GM19324 (cell line): ENCODE measurements around the gene PSMA4.
"Not testable (repeated sequence)": the region's sequence is repeated elsewhere in the genome, so short reads cannot be mapped to it uniquely, and the experiment has no call there.

Experiments used
- ATAC-seq: cut with Tn5 transposase; IDR thresholded peaks from one replicate; pipeline ENCODE4 v1.9.1; 2021; ENCODE audit warnings: mild to moderate bottlenecking, moderate library complexity; ENCODE audit not compliant: unreplicated experiment, low FRiP score

Gene PSMA4

DNA sequence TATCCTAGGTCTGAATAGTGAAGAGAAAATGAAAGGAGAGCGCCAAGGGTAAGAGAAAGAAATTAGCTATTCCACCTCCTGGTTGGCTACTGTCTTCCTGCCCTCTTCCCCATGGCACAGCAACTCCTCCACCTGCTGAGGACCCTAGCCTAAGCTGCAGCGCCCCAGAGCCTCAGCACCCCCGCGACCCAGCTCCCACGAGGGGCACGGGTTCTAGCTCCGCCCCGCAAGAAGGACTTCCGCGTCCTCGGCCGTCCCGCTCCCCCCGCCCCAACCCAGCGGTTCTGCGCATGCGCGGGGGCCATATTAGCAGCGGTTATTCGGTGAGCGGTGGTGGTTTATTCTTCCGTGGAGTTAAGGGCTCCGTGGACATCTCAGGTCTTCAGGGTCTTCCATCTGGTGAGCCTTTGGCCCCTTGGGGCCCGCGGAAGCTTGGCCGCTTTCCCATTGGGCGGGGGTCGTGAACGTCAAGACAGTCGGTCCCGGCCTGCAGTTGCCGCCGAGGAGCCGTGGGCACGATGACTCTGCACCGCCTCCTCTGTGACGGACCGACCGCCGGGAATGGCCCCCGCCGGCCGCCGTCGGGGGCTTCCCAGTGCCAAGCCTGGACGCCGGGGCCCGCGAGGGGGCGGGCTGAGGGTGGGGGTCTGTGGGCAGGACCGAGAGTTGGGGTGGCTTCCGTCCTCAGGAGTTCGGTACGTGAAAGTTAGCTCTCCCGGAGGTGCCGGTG lies at the start of gene PSMA4:
Gene PSMA4 (plus strand): TSS at position 304 of the 730 bp plus-strand sequence. CDS start 1,484 bp downstream, outside the sequence.
- peak; percentile 77 for ATAC-seq

DNA sequence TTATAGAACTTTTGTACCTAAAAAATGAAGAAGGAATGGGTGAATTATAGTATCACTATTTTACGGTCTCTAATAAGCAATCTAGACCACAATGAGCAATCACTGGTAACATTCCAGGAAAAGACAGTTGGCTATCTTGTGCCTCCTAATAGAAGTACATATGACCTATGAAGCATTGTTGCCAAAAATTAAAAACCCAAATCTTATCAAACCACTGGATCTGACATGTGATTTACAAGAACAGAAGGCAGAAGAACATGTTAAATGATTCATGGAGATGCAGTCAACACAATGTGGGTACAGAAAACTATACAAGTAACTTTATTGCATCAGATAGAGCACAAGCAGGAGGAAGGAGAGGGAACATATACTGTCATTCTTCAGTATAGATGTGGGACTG lies 47.4 kb upstream of the PSMA4 start:
- no peak for ATAC-seq

DNA sequence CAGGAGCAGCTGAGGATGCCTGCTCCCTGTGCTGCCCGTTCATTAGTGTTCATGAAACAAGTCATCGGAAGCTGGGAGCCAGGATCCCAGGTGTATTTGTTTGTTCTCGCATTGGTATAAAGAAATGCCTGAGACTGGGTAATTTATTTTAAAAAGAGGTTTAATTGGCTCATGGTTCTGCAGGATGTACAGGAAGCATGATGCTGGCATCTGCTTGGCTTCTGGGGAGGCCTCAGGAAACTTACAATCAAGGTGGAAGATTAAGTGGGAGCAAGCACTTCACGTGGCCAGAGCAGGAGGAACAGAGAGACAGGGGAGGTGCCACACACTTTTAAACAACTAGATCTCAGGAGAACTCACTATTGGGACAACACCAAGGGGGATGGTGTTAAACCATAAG lies 38.4 kb upstream of the PSMA4 start:
- ATAC-seq, result no peak

DNA sequence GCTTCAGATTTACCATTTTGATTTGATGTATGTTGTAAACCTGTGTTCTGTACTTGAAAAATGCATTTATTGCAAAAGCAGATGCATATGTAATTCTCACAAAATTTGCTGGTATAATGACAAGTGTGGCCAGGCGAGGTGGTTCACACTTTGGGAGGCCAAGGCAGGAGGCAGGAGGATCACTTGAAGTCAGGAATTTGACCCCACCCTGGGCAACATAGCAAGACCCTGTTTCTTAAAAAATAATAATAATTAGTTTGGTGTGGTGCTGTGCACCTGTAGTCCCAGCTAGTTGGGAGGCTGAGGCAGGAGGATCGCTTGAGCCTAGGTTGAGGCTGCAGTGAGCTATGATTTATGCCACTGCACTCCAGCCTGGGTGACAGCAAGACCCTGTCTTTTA lies 37.6 kb upstream of the PSMA4 start:
- ATAC-seq, result no peak

DNA sequence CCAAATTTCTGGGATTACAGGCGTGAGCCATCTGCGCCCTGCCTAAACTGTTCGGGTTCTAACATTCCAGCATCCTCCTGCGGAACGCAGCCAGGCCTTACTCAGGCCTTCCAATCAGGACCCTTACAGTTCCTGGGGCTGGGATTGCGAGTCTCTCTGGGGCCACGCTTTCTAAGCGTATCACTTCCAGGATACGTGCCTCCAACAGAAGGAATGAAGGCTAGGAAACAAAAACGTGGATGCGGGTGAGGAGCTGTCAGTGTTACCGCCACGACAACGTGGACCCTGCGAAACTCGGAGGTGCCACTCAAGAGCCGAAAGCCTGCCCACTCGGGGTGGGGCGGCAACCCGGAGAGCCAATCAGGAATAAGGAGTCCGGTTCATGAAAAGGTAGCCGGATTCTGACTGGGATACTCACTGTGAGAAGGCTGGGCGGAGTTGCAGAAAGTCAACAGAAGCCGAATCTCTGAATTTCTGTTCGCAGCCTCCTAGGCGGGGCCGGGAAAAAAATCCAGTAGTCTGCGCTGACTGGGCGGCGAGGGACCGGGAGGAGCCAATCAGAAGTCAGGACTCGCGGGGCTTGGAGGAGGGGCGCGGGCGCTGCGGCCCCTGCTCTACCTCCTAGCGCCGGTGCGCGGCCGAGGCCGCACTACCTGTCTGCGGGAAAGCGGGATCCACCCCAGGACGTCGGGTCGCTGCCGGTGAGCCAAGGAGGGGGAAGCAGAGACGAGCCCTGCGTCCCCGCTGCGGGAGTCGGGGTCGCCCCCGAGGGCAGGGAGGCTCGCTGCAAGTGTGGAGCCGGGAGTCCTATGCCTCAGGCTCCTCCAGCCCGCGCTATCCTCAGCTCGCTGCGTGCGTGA lies 33.0 kb upstream of the PSMA4 start, which contains the start of gene HYKK:
Gene HYKK (plus strand): TSS at position 607 of the 860 bp plus-strand sequence. CDS start 5,512 bp downstream, outside the sequence.
- ATAC-seq, result peak; percentile 89

DNA sequence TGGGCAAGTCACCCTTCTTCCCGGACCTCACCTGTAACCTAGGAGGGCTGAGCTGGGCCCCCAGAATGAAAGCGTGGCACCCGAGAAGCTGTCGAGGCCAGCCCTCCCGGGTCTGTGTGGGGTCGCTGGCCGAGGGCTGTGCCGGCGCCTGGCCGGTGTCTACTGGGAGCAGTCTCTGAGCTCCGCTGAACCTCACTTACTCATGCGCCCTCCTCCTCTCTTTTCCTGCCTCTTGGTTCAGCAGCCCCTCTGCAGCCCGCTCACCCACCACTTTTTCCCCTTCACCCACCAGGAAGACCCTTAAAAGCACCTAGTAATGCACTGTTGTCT lies 32.4 kb upstream of the PSMA4 start:
- peak; percentile 28 for ATAC-seq

DNA sequence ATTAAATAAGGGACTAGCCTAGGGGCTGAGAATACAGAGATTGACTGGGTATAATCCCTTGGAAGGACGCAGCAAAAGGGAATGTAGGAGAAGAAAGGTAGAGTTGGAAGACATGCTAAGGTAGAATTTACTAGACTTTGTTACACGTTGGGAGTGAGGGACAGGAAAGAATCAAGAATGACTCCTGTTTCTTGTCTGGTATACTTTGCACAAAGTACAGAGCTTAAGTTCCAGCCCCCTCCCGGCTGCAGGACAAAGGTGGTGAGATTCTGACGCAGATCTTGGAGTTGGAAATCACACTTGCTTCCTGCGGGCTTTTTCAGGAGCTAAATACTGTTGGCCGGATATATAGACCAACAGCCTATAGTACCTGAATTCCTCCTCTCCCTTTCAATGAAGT lies 32.0 kb upstream of the PSMA4 start:
- ATAC-seq, result no peak

DNA sequence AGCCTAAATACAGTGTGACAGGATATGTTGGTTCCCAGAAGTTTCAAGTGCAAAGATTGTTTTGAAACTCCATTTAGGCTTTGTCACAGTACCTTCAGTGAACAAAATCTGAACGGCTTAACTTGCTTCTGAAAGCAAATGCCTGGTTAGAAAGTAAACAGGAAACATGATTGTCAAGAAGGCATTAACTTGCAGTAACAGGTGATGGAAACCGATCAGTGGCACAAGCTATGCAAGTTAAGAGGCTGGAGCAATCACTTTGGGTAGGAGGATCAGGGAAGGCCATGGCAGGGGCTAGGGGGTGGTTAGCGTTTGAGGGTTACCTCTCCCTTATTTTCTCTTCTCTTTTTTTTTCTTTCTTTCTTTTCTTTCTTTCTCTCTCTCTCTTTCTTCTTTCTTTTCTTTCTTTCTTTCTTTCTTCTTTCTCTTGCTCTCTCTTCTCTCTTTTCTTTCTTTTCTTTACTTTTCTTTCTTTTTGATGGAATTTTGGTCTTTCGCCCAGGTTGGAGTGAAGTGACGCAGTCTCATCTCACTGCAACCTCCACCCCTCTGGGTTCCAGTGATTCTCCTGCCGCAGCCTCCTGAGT lies 30.4 kb upstream of the PSMA4 start:
- ATAC-seq, result no peak

DNA sequence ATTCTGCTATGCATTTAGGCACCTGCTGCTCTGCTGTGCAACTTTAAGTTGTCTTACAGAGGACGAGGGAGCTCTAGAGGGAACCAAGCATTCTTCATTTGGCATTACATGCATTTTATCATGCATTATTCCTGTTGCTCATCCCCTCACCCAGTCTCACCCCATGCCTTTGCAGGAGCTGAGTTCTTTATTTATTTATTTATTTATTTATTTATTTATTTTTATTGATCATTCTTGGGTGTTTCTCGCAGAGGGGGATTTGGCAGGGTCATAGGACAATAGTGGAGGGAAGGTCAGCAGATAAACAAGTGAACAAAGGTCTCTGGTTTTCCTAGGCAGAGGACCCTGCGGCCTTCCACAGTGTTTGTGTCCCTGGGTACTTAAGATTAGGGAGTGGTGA lies 20.2 kb upstream of the PSMA4 start:
- ATAC-seq, result not testable (repeated sequence)

DNA sequence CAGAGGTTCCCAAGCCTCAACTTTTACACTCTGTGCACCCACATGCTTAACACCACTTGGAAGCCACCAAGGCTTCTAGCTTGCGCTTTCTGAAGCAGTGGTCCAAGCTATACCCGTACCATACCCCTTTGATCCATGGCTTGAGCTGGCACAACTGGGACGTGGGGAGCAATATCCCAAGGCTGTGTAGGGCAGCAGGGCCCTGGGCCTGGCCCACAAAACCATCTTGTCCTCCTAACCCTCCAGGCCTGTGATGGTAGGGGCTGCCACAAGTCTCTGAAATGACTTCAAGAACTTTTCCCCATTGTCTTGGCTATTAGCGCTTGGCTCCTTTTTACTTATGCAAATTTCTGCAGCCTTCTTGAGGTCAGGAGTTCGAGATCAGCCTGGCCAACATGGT lies 16.0 kb upstream of the PSMA4 start:
- no peak for ATAC-seq

DNA sequence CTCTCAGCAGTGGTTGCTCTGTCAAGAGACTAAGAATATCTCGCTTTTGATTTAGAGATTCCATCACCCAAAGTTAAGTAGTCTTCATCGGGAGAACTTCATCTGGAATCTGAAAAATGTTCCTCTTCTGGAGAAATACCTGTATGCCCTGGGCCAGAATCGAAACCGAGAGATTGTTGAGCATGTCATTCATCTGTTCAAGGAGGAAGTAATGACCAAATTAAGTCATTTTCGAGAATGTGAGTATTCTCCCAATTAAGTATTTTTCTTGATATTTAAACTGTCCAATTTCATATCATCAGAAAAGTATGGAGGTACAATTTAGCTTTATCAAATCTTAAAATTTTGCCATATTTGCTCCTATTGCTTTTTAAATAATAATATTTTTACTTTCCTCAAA lies 12.9 kb upstream of the PSMA4 start:
- no peak for ATAC-seq

DNA sequence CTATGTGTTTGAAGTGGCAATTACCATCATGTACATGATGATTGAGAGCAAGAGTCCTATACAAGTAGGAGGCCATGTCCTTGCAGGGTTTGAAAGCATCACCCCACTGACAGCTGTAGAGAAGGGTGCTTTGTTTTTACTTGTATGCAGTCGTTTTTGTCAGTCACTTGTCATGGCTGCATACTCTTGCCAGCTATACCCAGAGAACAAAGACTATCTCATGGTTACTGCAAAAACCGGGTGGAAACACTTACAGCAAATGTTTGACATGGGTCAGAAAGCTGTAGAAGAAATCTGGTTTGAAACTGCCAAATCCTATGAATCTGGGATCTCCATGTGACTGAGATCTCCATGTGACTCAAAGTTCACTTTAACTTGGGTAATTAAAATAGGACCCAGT lies 6.9 kb upstream of the PSMA4 start:
- no peak for ATAC-seq

DNA sequence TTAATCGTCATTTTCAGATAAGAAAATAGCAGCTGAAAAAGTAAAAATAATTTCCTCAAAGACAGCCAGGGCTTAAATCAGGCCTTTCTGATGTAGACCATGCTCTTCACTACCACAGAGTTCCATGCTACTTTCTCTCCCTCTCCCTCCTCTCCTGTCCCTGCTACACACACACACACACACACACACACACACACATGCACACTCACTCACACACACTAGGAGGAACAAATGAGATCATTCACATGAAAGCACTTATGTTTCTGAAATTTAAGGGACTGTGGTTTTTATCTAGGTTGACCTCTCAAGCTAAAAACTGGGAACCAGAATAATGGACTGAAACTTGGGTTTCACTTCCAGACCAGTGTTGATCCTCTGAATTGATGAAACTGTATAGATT lies 4.1 kb upstream of the PSMA4 start:
- no peak for ATAC-seq

DNA sequence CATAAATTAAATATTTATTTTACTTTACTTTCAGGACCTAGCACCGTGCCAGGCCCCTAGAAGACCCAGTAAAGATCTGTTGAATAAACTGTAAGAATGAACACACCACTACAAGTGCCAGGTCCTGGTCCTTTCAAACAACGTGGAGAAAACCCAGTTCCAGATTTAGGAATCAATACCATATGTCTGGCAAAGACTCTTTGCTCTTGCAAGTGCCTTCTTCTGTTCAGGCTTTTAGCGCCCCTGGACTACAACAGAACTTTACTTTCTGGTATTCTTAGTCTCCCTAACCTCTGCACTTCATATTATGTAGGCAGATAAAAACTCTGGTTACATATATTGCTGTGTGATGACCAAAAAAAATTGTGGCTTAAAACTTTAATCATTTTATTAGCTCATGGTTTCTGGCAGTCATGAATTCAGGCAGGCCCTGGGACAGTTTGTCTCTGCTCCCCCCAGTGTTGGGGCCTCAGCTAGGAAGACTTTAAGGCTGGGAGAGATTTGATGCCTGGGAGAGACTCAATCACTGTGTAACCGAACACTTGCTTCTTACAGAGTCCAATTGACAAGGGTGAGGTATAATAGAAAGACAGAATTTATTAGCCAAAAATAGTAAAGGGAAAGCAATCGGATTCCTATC lies 2.9 kb upstream of the PSMA4 start:
- no peak for ATAC-seq

DNA sequence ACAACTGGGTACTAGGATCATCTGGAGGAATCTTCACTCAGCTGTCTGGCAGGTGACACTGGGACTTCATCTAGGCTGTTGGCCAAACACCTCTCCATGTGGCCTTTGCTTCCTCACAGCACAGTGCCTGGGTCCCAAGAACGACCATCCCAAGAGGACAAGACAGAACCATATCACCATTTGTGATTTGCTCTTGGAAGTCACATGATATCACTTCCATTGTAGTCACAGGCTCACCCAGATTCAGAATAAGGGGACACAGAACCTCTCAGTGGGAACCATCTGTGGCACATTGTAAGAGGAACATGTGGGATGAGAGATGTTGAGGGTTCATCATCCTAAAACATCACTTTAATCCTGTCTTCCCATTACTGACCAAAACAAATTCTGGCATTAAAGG lies 1.9 kb upstream of the PSMA4 start:
- no peak for ATAC-seq

DNA sequence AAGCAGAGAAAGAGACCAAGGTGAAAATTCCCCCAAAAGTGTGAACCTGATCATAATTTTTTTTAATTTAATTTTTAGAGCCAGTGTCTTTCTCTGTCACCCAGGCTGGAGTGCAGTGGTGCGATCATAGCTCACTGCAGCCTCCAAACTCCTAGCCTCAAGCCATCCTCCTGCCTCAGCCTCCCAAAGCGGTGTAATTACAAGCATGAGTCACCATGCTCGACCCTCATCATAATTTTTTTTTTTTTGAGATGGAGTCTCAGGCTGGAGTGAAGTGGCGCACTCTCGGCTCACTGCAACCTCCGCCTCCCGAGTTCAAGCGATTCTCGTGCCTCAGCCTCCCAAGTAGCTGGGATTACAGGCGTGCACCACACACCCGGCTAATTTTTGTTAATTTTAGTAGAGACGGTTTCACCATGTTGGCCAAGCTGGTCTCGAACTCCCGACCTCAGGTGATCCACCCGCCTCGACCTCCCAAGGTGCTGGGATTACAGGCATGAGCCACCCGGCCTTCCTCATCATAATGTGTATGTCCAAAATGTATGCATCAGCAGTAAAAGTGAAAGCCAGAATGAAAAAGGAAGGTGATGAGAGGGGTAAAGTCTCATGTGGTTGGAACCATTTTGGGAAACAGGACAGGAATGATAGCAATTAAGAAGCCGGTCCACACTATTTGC lies 642 bp upstream of the PSMA4 start:
- ATAC-seq, result not testable (repeated sequence)

DNA sequence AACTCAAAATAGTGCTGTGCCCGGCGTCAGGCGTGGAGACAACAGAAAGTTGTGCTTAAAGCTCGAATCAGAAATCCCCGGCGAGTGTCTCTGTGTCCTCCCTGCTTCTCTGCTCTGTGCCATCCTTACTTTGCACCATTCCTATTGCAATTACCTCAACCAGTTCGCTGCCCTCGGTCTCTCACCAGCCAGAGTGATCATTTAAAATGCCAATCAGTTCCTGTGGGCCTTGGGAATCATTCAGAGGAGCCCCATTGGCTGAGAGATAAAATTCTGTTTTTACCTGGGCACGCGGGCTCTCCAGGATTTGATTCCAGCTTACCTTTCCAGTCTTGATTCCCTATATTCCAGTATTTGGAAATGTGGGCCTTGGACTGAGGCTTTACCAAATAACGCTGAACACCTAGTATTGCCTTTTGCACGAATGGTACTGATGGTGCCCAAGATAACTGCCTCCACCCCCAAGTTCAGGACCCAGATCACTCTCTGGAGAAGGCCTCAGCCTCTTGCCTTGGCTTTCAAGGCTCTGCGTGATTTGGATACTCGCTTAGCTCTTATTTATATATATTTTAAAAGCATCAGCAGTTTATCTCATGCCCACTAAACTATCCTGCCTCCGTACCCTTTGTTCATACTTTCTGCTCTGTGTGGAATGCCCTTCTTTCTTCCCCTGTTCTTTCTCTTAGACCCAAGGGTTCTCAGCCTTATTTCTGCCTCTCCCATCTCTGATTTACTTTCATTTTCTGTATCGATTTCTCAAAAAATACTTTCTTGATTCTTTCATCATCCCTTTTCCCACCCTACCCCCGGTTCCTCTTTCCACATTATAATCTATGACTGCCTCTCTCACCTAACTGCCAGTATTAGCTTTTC lies 863 bp downstream of the PSMA4 start:
- ATAC-seq, result no peak

DNA sequence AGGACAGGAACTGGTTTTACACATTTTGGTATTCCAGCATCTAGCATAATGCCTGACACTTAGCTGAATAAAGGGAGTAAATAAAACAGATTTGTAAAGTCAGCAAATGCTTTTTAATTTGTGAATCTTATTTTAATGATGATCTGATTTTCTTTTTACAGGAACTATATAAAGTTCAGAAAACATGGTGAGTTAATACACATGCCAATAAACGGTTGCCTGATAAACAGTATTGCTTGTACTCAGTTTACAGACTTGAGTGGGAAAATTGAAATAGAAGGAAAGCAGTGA lies 1.4 kb downstream of the PSMA4 start:
- no peak for ATAC-seq

DNA sequence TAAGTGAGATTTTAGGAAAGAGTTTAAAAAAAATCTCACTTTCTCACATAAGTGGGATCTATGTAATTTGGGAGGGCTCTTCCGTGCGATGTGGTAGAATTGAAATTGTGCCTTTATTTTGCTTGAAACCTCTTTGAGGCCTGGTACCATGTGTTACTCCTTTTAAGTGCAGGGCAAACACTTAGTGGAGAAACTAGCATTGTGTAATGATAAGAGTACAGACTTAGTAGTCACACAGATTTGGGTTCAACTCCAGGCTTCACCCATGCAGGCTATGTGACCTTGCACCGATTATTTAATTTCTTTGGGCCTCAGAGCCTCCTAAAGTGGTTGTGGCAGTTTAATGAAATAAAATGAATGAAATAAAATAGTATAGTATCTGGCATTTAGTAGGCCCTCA lies 2.4 kb downstream of the PSMA4 start:
- no peak for ATAC-seq

DNA sequence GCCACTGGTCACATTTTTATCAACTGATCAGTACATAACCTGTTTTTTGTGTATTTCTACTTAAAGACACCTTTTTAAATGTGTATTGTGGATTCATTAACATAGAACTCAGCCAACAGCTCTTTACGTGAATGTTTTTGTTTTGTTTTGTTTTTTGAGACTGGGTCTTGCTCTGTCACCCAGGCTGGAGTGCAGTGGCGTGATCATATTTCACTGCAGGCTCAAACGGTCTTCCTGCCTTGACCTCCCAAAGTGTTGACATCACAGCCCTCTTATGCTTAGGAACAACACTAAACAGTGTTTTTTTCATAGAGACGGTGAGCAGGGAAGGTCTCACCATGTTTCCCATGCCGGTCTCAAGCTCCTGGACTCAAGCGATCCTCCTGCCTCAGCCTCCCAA lies 9.9 kb downstream of the PSMA4 start:
- no peak for ATAC-seq
